Activated naive CD8-positive, alpha-beta T cell treated with anti-CD3 and anti-CD28 coated beads, Interleukin-2, amount 10 ng/mL, durations not matched to agents 7 days and 5 days (primary cell): ENCODE measurements around the gene MRGPRF. TPM values are rescaled to one million over a fixed set of nuclear protein-coding genes. Genes with fewer than 3 reads are reported as not detected.

Experiments
- ATAC-seq: fragments of 150-1000 bp; cut with Tn5 transposase; one replicate; pipeline ENCODE4 v1.10.0; 2021; ENCODE audit warnings: low read depth, moderate library complexity
- POLR2A ChIA-PET: fragments of 350-600 bp; sonication (Branson Sonifier 250); formaldehyde crosslinking; loops from one replicate; lab custom pipeline; 2021; ENCODE audit warnings: antibody characterized with exemption; lab: Charles Lee
- DNase-seq: peaks from one replicate; pipeline ENCODE4 v3.0.0; 2021
- H3K27ac Mint-ChIP-seq: one replicate; pipeline ENCODE4 v1.8.0; 2022; ENCODE audit warnings: mild to moderate bottlenecking, mixed read lengths
- H3K27me3 Mint-ChIP-seq: one replicate; pipeline ENCODE4 v1.8.0; 2022; ENCODE audit warnings: mild to moderate bottlenecking, moderate library complexity, mixed read lengths
- H3K36me3 Mint-ChIP-seq: one replicate; pipeline ENCODE4 v1.8.0; 2021; ENCODE audit warnings: mild to moderate bottlenecking, mixed read lengths
- H3K4me1 Mint-ChIP-seq: one replicate; pipeline ENCODE4 v1.8.0; 2021; ENCODE audit warnings: mixed read lengths
- H3K4me3 Mint-ChIP-seq: one replicate; pipeline ENCODE4 v1.8.0; 2022; ENCODE audit warnings: mild to moderate bottlenecking, moderate library complexity, mixed read lengths
- H3K9me3 Mint-ChIP-seq: one replicate; pipeline ENCODE4 v1.8.0; 2021; ENCODE audit warnings: mixed read lengths
- total RNA-seq, 2 experiments: library from RNA; stranded (reverse); gene quantifications; one replicate each; pipeline ENCODE4 v1.2.3, GENCODE V29; 2021

The MRGPRF gene
- total RNA-seq, 2 experiments from 2014 or later, result not detected

GRCh38 chr11:68960294-68961071, 52.6 kb downstream of the MRGPRF start:
- POLR2A ChIA-PET, result no interaction called here
- H3K27ac Mint-ChIP-seq, result no peak overlapping the region
- DNase-seq, result no peak

DNA sequence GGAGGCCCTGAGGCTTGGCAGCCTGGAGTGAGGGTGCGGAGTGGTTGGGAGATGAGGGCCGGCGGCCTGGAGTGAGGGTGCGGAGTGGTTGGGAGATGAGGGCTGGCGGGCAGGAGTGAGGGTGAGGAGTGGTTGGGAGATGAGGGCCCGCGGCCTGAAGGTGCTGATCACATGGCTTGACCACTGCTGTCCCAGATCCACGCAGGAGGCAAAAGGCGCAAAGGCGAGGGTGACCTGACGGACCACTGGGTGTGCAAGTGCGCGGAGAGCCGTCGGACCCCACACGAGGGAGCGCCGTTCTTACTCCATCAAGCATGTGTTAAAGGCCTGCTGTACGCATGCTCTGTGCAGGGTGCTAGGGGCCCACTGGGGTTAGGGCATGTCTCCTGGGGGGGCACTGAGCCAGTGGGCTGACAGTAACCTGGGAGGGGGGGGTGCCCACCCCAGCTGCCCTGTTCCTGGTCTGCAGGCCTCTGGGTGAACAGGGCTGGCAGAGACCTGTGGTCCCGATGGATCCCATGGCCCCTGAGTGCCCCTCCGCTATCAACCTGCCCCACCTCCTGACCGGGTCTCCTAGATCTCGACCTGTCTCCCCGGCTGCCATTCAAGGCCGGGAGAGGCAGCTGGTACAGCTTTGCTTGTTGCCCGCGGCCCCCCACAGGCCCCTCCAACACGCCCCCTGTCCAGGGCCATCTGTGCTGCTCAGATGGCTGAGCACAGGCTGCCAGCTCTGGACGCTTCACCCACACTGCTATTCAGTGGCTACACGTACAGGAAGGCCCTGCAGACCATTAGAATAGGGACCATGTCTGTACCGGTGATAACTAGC, 53.4 kb downstream of the MRGPRF start:
- Mint-ChIP-seq H3K27me3 (no peaks in the 10 kb centered on the region), H3K9me3 (no peaks in the 10 kb centered on the region), H3K36me3 (peaks cover 3% of the 10 kb centered on the region), H3K4me3 (no peak overlapping the region), H3K4me1 (peaks cover 7% of the 10 kb centered on the region), H3K27ac (no peak overlapping the region)
- POLR2A ChIA-PET, result no interaction called here
- DNase-seq, result no peak
- ATAC-seq, result no peak

More at GRCh38 chr11:68960294-68961071, 52.6 kb downstream of the MRGPRF start:
- Mint-ChIP-seq H3K4me1 (peaks cover 7% of the 10 kb centered on the region), H3K36me3 (peaks cover 3% of the 10 kb centered on the region), H3K9me3 (no peaks in the 10 kb centered on the region), H3K4me3 (no peak overlapping the region), H3K27me3 (no peaks in the 10 kb centered on the region)
- no peak for ATAC-seq

DNA sequence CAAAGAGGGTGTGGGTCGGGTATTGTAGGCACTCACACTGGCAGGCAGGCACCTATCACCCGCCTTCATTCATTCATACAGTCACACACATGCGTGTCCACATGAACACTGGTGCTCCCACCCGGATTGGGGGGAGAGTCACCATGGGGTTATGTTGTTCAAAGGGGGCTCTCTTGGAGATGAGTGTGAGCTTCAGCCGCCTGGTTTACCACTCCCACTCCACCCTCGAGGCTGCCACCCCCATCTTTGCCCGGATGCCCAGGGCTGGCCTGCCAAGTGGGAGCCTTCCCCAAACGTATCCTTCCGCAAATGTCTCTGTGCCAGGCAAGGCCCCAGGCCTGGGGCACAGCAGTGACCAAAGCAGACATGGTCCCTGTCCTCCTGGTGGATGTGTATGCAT, 54.8 kb downstream of the MRGPRF start:
- no peak for DNase-seq
- POLR2A ChIA-PET, result no interaction called here
- Mint-ChIP-seq H3K27me3 (no peaks in the 10 kb centered on the region), H3K4me3 (no peak overlapping the region), H3K27ac (no peak overlapping the region), H3K4me1 (peaks cover 4% of the 10 kb centered on the region), H3K9me3 (no peaks in the 10 kb centered on the region), H3K36me3 (peaks cover 3% of the 10 kb centered on the region)
- no peak for ATAC-seq

- Mint-ChIP-seq H3K27ac (no peak overlapping the region), H3K27me3 (no peaks in the 10 kb centered on the region), H3K4me1 (no peaks in the 10 kb centered on the region), H3K4me3 (no peak overlapping the region), H3K36me3 (peaks cover under 1% of the 10 kb centered on the region), H3K9me3 (no peaks in the 10 kb centered on the region)
- no peak for DNase-seq
- POLR2A ChIA-PET, result no interaction called here
- ATAC-seq, result no peak
These were observed 56.3 kb downstream of the MRGPRF start for GRCh38 chr11:68956547-68957254.

DNA sequence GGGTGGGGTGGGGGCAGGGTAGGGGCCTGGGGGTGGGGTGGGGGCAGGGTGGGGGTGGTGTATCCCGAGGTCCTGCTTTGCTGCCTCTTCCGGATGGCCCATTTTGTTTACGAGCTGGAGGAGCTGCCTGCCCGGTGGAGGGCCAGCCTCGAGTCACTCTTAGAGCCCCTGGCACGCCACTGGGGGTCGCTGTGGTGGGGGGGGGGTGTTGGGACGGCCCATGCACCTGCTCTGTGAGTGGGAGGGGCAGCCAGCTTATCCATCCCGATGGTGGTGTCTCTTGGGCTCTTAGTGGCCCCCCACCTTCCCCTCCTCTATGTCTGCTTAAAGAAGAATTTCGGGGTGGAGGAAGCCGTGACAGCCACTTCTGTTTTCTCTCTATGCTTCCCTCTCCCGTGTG, 56.9 kb downstream of the MRGPRF start:
- Mint-ChIP-seq H3K4me3 (no peak overlapping the region), H3K4me1 (no peaks in the 10 kb centered on the region), H3K27me3 (no peaks in the 10 kb centered on the region), H3K36me3 (no peaks in the 10 kb centered on the region), H3K27ac (no peak overlapping the region), H3K9me3 (no peaks in the 10 kb centered on the region)
- ATAC-seq (no peak), DNase-seq (no peak)
- POLR2A ChIA-PET, result no interaction called here

GRCh38 chr11:68955607-68955958, 57.5 kb downstream of the MRGPRF start:
- Mint-ChIP-seq H3K27me3 (no peaks in the 10 kb centered on the region), H3K4me1 (no peaks in the 10 kb centered on the region), H3K9me3 (no peaks in the 10 kb centered on the region), H3K4me3 (peak overlapping the region; percentile 19), H3K36me3 (no peaks in the 10 kb centered on the region), H3K27ac (no peak overlapping the region)
- no peak for ATAC-seq
- no peak for DNase-seq
- POLR2A ChIA-PET, result no interaction called here

GRCh38 chr11:68954836-68955606, 58.0 kb downstream of the MRGPRF start:
- Mint-ChIP-seq H3K9me3 (no peaks in the 10 kb centered on the region), H3K27me3 (no peaks in the 10 kb centered on the region), H3K4me1 (no peaks in the 10 kb centered on the region), H3K27ac (no peak overlapping the region), H3K4me3 (peak overlapping the region; percentile 19), H3K36me3 (no peaks in the 10 kb centered on the region)
- DNase-seq (no peak), ATAC-seq (no peak)
- POLR2A ChIA-PET, result no interaction called here

Other genes starting within 250 kb of the MRGPRF start
- gene CPT1A, start 171.3 kb downstream of the MRGPRF start, total RNA-seq, result 10 to 100 TPM; 47.1 to 52.2 TPM
- 10 to 100 TPM; 46.9 to 49.3 TPM for gene MRPL21, start 109.4 kb downstream of the MRGPRF start, total RNA-seq
- gene IGHMBP2, start 109.4 kb downstream of the MRGPRF start, total RNA-seq, result 10 to 100 TPM; 29.7 to 32.8 TPM
- gene MRGPRD, start 32.3 kb downstream of the MRGPRF start, total RNA-seq, result not detected
- gene TPCN2, start 35.7 kb upstream of the MRGPRF start, total RNA-seq, result 10 to 100 TPM; 21.4 to 22.1 TPM
- under 1 TPM; 0.25 to 0.31 TPM for gene SMIM38, start 142.7 kb upstream of the MRGPRF start, total RNA-seq